HG03064 (cell line): ENCODE results near the gene CXCL17.
A peak's percentile ranks its signal among the peaks of the same experiment; 100 is the strongest.

Experiments
- ATAC-seq: cut with Tn5 transposase; IDR thresholded peaks from one replicate; pipeline ENCODE4 v1.9.1; 2021; ENCODE audit warnings: low read depth; ENCODE audit not compliant: unreplicated experiment

Gene CXCL17

DNA sequence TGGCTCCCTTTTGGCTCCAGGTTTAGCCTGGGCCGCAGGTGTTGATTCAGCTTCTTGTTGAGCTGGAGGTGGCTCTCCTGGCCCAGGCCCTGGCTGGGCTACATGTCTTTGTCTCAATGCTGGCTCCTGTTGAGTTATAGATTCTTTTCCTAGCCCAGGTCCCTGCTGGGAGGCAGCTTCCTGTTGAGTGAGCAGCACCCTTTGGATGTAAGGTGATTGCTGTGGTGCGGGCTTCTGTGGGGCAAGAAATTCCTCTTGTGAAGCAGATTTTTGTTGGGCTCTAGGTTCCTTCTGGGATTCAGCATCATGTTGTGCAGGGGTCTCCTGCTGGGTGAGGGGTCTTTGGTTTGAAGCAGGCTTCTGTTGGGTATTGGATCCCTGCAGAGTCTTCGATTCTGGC is 16.1 kb downstream of the CXCL17 start:
- ATAC-seq: no peak

DNA sequence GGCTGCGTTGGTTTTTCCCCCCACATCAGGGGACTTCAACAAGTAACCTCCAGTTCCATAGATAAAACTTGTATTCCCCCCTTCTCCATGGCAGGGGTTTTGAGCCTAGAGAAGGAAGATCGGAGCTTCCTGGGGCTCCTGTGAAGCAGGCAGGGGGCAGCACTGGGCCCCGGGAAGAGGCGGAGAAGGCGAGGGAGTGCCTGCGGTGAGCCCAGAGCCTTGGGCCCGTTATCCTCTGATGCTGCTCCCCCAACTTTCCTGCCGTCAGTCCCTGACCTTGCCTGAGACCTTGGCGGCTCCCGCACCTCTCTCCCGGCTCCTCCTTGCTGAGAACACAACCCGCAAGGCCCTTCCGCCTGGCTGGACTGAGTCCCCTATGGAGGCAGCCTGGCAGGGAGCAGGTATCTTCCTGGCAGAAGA is 18.0 kb downstream of the CXCL17 start:
- ATAC-seq: no peak

DNA sequence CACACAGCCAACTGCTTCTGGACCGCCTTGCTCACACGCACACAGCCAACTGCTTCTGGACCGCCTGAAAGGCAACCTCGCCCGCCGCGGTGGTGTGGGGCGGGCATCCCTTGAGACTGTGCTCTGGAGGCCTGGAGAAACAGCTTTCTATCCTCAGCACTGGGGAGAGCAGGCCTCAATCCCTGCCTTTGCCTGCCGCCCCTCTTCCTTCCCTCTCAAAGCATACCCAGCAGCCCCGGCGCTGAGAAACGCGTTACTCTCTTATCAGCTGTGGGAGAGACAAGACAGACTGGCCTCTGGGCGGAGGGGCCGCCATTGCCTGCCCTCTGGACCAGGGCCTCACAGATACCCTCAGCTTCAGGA is 18.4 kb downstream of the CXCL17 start:
- no peak for ATAC-seq

- ATAC-seq: peak; percentile 84
Observed at GRCh38 chr19:42423462-42424344, 19.0 kb downstream of the CXCL17 start.

DNA sequence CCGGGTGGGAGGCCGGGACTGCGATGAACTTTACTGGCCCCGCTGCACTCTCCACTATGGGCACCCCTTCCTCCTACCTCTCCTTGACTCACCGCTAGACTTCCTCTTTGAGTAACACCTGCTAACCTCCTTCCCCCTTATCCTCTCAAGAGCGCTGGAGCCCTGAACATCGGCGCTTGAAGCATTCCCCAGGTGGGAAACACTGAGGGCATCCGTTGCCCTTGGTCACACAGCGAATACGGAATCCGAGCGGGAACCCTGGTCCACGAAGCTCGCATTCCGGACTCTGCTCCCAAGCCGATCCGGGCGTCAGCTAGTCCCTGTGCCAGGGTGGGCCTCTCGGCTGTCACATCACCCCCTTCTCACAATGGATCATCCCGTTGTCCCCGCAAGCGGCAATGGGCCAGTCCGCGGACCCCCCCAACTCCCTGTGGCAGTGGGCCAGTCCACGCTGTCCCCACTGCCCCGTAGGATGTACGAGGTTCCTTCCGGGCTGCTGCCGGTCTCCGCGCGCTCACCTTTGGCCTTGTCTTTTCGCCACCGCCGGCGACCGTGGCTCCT is 19.8 kb downstream of the CXCL17 start:
- peak; percentile 29 for ATAC-seq

- ATAC-seq: peak; percentile 12
Observed at GRCh38 chr19:42422092-42422900, 20.4 kb downstream of the CXCL17 start.

DNA sequence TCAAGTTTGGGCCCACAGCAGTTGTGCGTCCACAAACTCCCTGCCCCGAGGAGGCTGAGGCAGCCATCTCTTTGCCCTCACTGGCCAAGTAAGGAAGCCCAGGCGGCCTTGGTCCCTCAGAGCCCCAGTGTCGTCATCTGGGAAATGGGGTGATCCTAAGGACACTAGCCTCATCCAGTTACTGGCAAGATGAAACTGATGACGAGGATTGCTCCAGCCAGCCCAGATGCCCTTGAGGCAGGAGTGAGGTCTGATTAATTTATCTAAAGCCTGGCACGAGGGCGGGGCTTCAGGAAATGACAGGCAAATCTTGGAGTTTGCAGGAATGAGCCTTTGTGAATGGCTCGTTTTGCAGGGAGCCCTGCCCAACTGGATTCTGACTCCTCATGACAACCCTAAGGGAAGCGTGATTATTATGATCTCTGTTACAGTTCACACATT is 21.1 kb downstream of the CXCL17 start:
- no peak for ATAC-seq

DNA sequence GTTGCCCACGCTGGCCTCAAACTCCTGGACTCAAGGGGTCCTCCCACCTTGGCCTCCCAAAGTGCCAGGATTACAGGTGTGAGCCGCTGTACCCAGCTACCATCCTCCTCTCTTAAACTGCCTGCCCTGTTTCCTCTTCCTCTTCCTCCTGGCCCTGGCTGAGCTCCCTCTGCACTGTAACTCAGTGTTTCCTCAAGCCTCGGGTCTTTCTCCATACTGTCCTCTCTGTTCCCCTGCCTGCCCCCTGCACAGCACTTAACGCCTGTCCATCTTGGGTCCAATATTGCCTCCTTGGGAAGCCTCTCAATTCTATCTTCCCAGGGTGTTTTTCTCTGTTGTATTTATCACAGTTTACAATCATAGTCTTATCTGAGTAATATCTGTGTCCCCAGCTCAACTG is 21.6 kb downstream of the CXCL17 start:
- no peak for ATAC-seq

DNA sequence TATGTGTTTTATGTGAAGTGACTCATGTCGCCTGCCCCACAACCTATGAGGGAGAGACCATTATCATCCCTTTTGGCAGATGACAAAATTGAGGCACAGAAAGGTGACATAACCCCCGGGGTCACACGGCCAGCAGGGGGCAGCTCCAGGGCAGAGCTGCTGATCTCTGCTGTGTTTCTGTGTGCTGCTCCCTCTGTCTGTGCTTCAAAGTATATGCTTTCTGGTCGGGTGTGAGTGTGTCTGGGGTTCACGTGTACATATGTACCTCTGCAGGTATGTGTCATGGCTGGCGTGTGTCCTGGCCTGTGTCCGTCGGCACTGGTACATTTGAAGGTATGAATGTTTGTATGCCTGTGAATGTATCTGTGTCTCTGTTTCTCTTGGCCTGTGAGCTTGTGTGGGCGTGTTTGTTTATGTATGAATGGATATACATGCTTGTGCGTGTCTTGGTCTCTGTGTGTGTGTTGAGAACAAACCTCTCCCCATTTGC is 22.6 kb downstream of the CXCL17 start:
- no peak for ATAC-seq

DNA sequence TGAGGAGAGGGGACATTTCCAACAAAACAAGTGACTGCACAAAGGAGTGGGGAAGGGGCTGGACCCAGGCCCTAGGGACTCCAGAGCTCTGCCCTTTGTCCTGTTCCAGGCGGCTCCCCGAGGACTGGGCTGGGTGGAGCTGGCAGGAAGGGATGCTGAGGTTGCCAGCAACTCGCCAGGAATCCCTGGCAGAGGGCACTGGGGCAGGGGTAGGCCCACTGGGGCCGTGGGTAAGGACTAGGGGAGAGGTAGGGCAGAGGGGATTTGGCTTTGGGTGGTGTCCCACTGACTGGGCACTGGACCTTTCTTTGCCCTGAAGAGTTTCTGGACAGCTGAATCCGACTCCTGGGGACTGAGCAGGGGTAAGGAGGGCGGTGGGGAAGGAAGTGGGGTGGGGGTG is 23.4 kb downstream of the CXCL17 start:
- ATAC-seq: no peak

DNA sequence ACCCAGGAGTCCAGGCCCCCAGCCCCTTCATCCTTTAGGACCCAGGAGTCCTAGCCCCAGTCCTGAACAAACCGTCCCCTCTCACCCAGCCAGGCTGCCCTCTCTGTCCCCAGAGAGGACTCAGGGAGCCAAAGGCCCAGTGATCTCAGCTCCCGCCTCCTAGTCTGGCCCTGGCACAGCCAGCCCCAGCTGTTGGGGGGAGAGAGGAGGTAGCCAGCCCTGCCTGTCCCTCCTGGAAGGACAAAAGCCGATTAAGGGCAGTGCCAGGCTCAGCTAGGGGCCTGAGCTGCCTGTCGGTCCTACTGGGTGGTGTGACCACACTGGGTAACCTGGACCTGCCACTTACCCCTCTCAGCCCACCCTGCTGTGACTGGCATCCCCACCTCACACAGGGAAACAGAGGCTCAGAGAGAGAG is 30.1 kb downstream of the CXCL17 start:
- no peak for ATAC-seq

GRCh38 chr19:42412227-42412626 is 30.5 kb downstream of the CXCL17 start:
- ATAC-seq: no peak

- ATAC-seq: no peak
Observed at GRCh38 chr19:42411581-42412178, 31.1 kb downstream of the CXCL17 start.

DNA sequence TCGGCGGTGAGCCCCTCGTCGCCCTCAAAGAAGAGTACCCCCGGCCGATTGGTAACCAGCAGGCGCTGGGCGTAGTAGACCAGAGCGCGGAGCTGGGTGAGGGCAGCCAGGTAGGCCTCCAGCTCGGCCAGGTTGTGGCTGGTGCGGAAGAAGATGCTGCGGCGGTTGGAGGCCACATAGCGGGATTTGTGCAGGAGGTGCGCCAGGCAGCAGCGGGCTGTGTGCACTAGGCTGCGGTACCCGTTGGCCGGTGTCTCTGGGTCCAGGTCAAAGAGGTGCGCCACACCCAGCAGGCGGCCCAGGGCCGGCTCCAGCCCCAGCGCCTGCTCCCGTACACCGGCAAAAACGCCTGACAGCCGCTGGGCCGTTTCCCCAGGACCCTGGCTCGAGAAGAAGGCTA is 32.4 kb downstream of the CXCL17 start:
- no peak for ATAC-seq

DNA sequence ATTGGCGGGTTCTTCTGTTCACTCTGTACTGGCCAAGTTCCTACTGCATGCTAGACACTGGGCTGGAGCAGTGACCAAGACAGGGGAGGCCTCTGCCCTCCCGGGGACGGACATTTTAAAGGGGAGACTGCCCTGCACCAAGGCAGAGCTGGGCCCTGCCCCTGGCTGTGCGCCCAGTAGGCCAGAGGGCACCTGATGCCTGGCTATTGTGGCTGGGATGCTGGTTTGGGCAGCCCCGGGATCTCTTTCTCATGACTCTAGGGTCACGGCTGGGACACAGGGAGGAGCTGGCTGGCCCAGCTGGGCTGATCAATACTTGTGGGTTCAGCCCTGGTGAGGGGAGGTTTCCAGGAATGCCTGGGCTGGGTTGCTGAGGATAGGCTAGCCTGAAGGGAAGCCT is 33.3 kb downstream of the CXCL17 start:
- ATAC-seq: no peak

DNA sequence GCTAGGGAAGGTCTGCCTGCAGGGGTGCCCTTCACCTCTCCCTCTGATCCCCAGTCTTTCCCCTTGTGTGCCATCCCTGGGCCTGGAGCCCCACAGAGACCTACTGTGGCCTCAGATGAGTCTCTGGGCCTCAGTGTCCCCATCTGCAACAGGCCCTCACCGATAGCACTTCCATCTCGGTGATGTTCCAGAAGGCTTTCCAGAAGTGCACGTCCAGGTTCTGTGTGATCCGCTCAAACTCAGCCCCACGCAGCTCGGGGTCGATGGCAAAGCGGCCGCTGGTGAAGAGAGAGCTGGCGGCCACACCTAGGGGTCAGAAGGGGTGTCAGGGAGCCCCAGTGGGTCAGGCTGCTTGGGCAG is 35.0 kb downstream of the CXCL17 start:
- no peak for ATAC-seq

DNA sequence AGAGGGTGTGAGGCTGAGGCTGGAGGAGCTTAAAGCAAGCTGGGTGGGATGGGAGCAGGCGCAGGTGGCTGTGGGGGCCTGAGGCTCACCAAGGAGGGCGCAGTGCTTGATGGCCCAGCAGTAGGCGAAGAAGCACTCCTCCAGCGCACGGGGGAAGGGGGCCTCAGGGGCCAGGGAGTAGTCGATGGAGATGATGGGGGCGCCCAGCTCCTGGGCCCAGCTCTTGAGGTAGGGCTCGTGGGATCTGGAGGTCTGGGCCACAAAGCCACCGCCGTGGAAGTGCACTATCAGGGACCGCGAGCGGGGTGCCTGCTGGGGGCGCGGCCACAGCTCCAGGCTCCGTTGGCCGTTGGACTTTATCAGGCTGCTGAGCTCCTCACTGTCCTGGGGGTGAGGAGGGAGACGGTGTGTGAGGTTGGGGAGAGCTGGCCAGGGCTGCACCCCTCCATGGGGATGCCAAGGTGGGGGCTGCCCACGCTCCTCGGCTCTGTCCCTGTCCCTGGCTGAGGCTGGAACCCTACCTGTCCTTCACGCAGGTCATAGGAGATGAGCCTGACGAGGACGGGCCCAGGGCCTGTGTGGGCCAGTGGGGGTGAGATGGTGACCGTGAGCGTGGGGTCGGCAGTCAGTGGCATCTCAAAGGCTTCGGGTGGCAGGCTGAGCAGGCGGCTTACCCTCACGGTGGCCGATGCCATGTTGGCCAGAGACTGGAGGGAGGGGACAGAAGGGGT is 35.5 kb downstream of the CXCL17 start:
- no peak for ATAC-seq

DNA sequence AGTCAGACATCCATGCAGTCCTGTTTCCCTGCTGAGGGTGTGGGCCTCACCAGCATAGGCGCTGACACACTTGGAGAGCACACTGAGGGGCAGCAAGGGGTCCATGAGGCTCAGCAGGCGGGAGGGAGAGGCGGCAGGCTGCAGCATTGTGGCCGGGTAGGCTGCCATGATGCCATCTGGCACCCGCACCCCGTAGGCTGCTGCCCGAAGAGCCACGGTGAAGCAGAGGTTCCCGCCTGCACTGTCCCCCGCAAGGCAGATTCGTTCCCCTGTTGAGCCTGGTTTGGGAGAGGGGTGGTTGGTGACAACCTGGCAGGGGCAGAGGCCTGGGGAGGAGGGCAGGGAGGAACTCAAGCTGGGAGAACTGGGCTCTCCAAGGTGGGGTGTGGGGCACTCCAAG is 36.6 kb downstream of the CXCL17 start:
- ATAC-seq: no peak

DNA sequence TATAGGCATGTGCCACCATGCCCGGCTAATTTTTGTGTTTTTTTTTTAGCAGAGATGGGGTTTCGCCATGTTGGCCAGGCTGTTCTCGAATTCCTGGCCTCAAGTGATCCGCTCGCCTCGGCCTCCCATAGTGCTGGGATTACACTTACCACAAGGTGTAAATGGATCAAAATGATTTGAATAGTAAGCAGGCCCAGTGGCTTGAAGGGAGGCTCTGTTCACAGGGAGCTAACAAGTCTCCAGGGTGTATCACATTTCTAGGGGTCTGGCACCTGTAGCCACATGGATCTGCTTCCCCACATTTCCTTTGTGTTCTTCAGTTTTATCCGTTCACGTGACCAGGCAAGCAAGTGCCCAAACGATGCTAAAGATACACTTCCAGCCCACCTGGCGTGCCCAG is 39.2 kb downstream of the CXCL17 start:
- ATAC-seq: no peak

GRCh38 chr19:42402376-42403116 is 40.2 kb downstream of the CXCL17 start:
- no peak for ATAC-seq
